DMS53 treated with DMSO at 0.1 percent for 48 hours (cell line): ENCODE data around the gene CEP120.
"Not testable (repeated sequence)": the region's sequence is repeated elsewhere in the genome, so short reads cannot be mapped to it uniquely, and the experiment has no call there.

Source experiments
- DNase-seq: peaks from one replicate; lab custom pipeline; 2025; ENCODE audit not compliant: unreplicated experiment; lab: John Stamatoyannopoulos, UW

Gene CEP120

GRCh38 chr5:123439709-123440108, 16.5 kb upstream of the CEP120 start:
- no peak for DNase-seq

- DNase-seq: peak; percentile 80
Measured at GRCh38 chr5:123438902-123439301, 15.7 kb upstream of the CEP120 start.

- no peak for DNase-seq
Measured at GRCh38 chr5:123438244-123438643, 15.0 kb upstream of the CEP120 start.

- DNase-seq: no peak
Measured at GRCh38 chr5:123436201-123436600, 13.0 kb upstream of the CEP120 start.

- no peak for DNase-seq
Measured at GRCh38 chr5:123434796-123435195, 11.6 kb upstream of the CEP120 start.

- DNase-seq: no peak
Measured at GRCh38 chr5:123433596-123433995, 10.4 kb upstream of the CEP120 start.

- not testable (repeated sequence) for DNase-seq
Measured at GRCh38 chr5:123430441-123430840, 7.2 kb upstream of the CEP120 start.

GRCh38 chr5:123429993-123430392, 6.8 kb upstream of the CEP120 start:
- DNase-seq: peak; percentile 54

- DNase-seq: no peak
Measured at GRCh38 chr5:123429221-123429954, 6.2 kb upstream of the CEP120 start.

- DNase-seq: no peak
Measured at GRCh38 chr5:123428521-123429220, 5.5 kb upstream of the CEP120 start.

GRCh38 chr5:123427281-123427680, 4.1 kb upstream of the CEP120 start:
- no peak for DNase-seq

GRCh38 chr5:123425431-123425830, 2.2 kb upstream of the CEP120 start:
- DNase-seq: no peak

- DNase-seq: peak; percentile 23
Measured at GRCh38 chr5:123422433-123423277, 548 bp downstream of the CEP120 start.

- DNase-seq: no peak
Measured at GRCh38 chr5:123421773-123422172, 1.4 kb downstream of the CEP120 start.

- no peak for DNase-seq
Measured at GRCh38 chr5:123414974-123415373, 8.2 kb downstream of the CEP120 start.

GRCh38 chr5:123412206-123412605, 11.0 kb downstream of the CEP120 start:
- no peak for DNase-seq

GRCh38 chr5:123401999-123402398, 21.2 kb downstream of the CEP120 start:
- not testable (repeated sequence) for DNase-seq

- no peak for DNase-seq
Measured at GRCh38 chr5:123401320-123401719, 21.9 kb downstream of the CEP120 start.

GRCh38 chr5:123400870-123401291, 22.3 kb downstream of the CEP120 start:
- not testable (repeated sequence) for DNase-seq

GRCh38 chr5:123398058-123398733, 25.0 kb downstream of the CEP120 start:
- DNase-seq: no peak

GRCh38 chr5:123397538-123397937, 25.7 kb downstream of the CEP120 start:
- DNase-seq: no peak
